Mucosa of descending colon (tissue), 3 donors: Measurements from ENCODE around the gene IRGQ. TPM values are rescaled to one million over a fixed set of nuclear protein-coding genes. Genes with fewer than 3 reads are reported as not detected.

Experiments used
- ATAC-seq: fragments of 200-7000 bp; cut with Tn5 transposase; one replicate; pipeline ENCODE4 v1.9.1; 2020; ENCODE audit warnings: mild to moderate bottlenecking, moderate library complexity
- DNase-seq, 3 donors: peaks; one replicate each; pipeline ENCODE4 v3.0.0-alpha.2; 2020
- H3K36me3 ChIP-seq: fragments of 200-600 bp; one replicate; pipeline ENCODE4 v1.8.0; 2021; ENCODE audit warnings: low read depth, mild to moderate bottlenecking
- H3K4me1 ChIP-seq: fragments of 200-600 bp; one replicate; pipeline ENCODE4 v1.8.0; 2021; ENCODE audit warnings: low read depth, mild to moderate bottlenecking
- H3K4me3 ChIP-seq: fragments of 200-600 bp; one replicate; pipeline ENCODE4 v1.8.0; 2021; ENCODE audit warnings: mild to moderate bottlenecking
- H3K9me3 ChIP-seq: fragments of 200-600 bp; one replicate; pipeline ENCODE4 v1.8.0; 2021; ENCODE audit warnings: mild to moderate bottlenecking
- CTCF ChIP-seq: fragments of 200-600 bp; IDR thresholded peaks from one replicate; pipeline ENCODE4 v1.8.0; 2022; ENCODE audit warnings: antibody characterized with exemption, mild to moderate bottlenecking
- intact Hi-C, 2 donors: fragments of 100-400 bp; cut with DNase I in 1 of 2; cut with micrococcal nuclease in 1 of 2; formaldehyde crosslinking; loops; one replicate each; pipeline versions ENCODE4 v1.11.0 to v1.11.1; 2022; cut with DNase I, micrococcal nuclease
- total RNA-seq, 3 donors: library from RNA; stranded (reverse); fragmentation: NEBNext Ultra II Directional in 2 of 3; extraction: Animal tissue kit (Norgen Biotek cat#: 25700) in 2 of 3; gene quantifications; one replicate each; pipeline versions ENCODE4 v1.2.1 to v1.2.4, GENCODE V29; 2021 to 2023
- donor health status: DM: no; HTN: no; CAD: no; lungs with moderate emphysema.
- donor health status: DM: no; HTN: no; CAD: no.
- donor health status: DM: no; HTN: yes; CAD: no.

Gene IRGQ
- total RNA-seq, 3 donors from 2014 or later, result 18.9 to 29.4 (median 21.9) TPM

GRCh38 chr19:43561139-43561970 is 34.6 kb downstream of the IRGQ start:
- ATAC-seq, result no peak
- intact Hi-C loops, result no loop called here
- H3K9me3 ChIP-seq, result no peaks in the 10 kb centered on the region
- DNase-seq, result no peak
- H3K36me3 ChIP-seq, result no peaks in the 10 kb centered on the region
- TF ChIP-seq CTCF, result no peak
- no peaks in the 10 kb centered on the region for H3K4me1 ChIP-seq
- no peak overlapping the region for H3K4me3 ChIP-seq

GRCh38 chr19:43560687-43561086 is 35.2 kb downstream of the IRGQ start:
- intact Hi-C loops, result no loop called here

GRCh38 chr19:43555185-43555770 is 40.7 kb downstream of the IRGQ start:
- H3K4me3 ChIP-seq, result no peak overlapping the region
- peak; percentile 71 for TF ChIP-seq CTCF
- H3K9me3 ChIP-seq, result no peaks in the 10 kb centered on the region
- ATAC-seq (peak; percentile 90), DNase-seq (peak in 2 of 3 donors; percentile 78 to 91)
- no peaks in the 10 kb centered on the region for H3K4me1 ChIP-seq
- intact Hi-C loops, result loop anchor here in 1 of 2 donors (10.0 kb wide), 1 partner anchor 80 kb away; the partner anchor contains the start of gene CADM4
- no peaks in the 10 kb centered on the region for H3K36me3 ChIP-seq

More at GRCh38 chr19:43560687-43561086, 35.2 kb downstream of the IRGQ start:
- Histone ChIP-seq H3K4me1 (no peaks in the 10 kb centered on the region), H3K4me3 (no peak overlapping the region), H3K36me3 (no peaks in the 10 kb centered on the region), H3K9me3 (no peaks in the 10 kb centered on the region)
- TF ChIP-seq CTCF, result no peak
- no peak for DNase-seq
- ATAC-seq, result no peak

- Histone ChIP-seq H3K9me3 (no peaks in the 10 kb centered on the region), H3K36me3 (no peaks in the 10 kb centered on the region), H3K4me3 (no peak overlapping the region), H3K4me1 (no peaks in the 10 kb centered on the region)
- DNase-seq (no peak), ATAC-seq (no peak)
- intact Hi-C loops, result loop anchor here in 1 of 2 donors (10.0 kb wide), 1 partner anchor 80 kb away; the partner anchor contains the start of gene CADM4
- TF ChIP-seq CTCF, result no peak
These were observed 41.5 kb downstream of the IRGQ start for GRCh38 chr19:43554317-43554895.

GRCh38 chr19:43553656-43554055 is 42.3 kb downstream of the IRGQ start:
- no peak overlapping the region for H3K4me3 ChIP-seq
- H3K9me3 ChIP-seq, result no peaks in the 10 kb centered on the region
- ATAC-seq (no peak), DNase-seq (no peak)
- no peaks in the 10 kb centered on the region for H3K4me1 ChIP-seq
- TF ChIP-seq CTCF, result no peak
- H3K36me3 ChIP-seq, result no peaks in the 10 kb centered on the region
- intact Hi-C loops, result loop anchor here in 1 of 2 donors (10.0 kb wide), 1 partner anchor 81 kb away; the partner anchor contains the start of gene CADM4
